Adrenal gland (tissue), 12 donors: ENCODE measurements around the gene CFD. TPM values are rescaled to one million over a fixed set of nuclear protein-coding genes. Genes with fewer than 3 reads are reported as not detected.

ENCODE experiments used
- DNase-seq, 7 donors: peaks; one replicate each; pipeline ENCODE4 v3.0.0-alpha.2; 2019 to 2020
- H3K27ac ChIP-seq, 5 donors: fragments of 200-600 bp; sonication (generic) in 4 of 5; 1 replicate in 3 of 5; 2 replicates in 2 of 5; pipeline versions ENCODE4 v1.5.1 to v1.8.0; 2016 to 2020; ENCODE audit warnings: mild to moderate bottlenecking in 1 of 5
- H3K27me3 ChIP-seq: fragments of 200-600 bp; 2 replicates; pipeline ENCODE4 v1.8.0; 2021
- H3K36me3 ChIP-seq, 2 donors: fragments of 200-600 bp; replicated peaks in 1 of 2; 1 replicate in 1 of 2; 2 replicates in 1 of 2; pipeline versions ENCODE4 v1.5.1 to v1.8.0; 2018 to 2022
- H3K4me1 ChIP-seq, 2 donors: fragments of 200-600 bp; replicated peaks in 1 of 2; 1 replicate in 1 of 2; 2 replicates in 1 of 2; pipeline versions ENCODE4 v1.5.1 to v1.8.0; 2018 to 2021
- H3K4me3 ChIP-seq, 4 donors: fragments of 200-600 bp; sonication (generic) in 3 of 4; one replicate each; pipeline ENCODE4 v1.5.1; 2016 to 2018
- H3K9me3 ChIP-seq, 3 donors: fragments of 200-600 bp; sonication (generic) in 1 of 3; replicated peaks in 1 of 3; 1 replicate in 2 of 3; 2 replicates in 1 of 3; pipeline versions ENCODE4 v1.5.1 to v1.8.0; 2016 to 2021
- CTCF ChIP-seq, 6 experiments: fragments of 450-650 bp in 4 of 6; fragments of 200-600 bp in 2 of 6; sonication (generic) in 1 of 6; IDR thresholded peaks; 1 replicate in 5 of 6; 2 replicates in 1 of 6; pipeline versions ENCODE4 v1.5.1 to v1.8.0; 2016 to 2021; ENCODE audit warnings: antibody characterized with exemption in 6 of 6, mild to moderate bottlenecking in 2 of 6, moderate library complexity in 1 of 6
- POLR2A ChIP-seq, 2 donors: fragments of 450-650 bp; IDR thresholded peaks; one replicate each; pipeline ENCODE4 v1.6.1; 2017; ENCODE audit warnings: antibody characterized with exemption in 2 of 2, mild to moderate bottlenecking in 2 of 2, moderate library complexity in 1 of 2
- WGBS, 4 donors: extraction: QIAGEN DNeasy Blood & Tissue Kit in 2 of 4; methylation state at CpG; one replicate each; pipeline versions ENCODE4 v1.1.5 to v1.1.7; 2013 to 2017; 5-methylcytosine and 5-hydroxymethylcytosine counted together
- intact Hi-C, 2 donors: fragments of 100-400 bp; cut with DNase I; formaldehyde crosslinking; loops; one replicate each; pipeline versions ENCODE4 v1.14.1 to v1.15.0; 2022 to 2023
- polyA plus RNA-seq, 3 donors: library from polyadenylated mRNA; stranded (reverse); fragments of 200-250 nt in 2 of 3; fragments of 350-450 nt in 1 of 3; fragmentation: Illumina TruSeq in 1 of 3; extraction: RNeasy Lipid Tissue Mini Kit (QIAGEN cat#74804) in 1 of 3; gene quantifications; one replicate each; pipeline ENCODE4 v1.2.3, GENCODE V29; 2013 to 2014
- total RNA-seq, 9 donors: library from RNA; depleted of rRNA in 4 of 9; stranded (reverse); fragments of >200 nt in 4 of 9; fragments of 120-200 nt in 1 of 9; fragmentation: NEBNext Ultra II Directional in 1 of 9; extraction: Animal tissue kit (Norgen Biotek cat#: 25700) in 1 of 9; gene quantifications; one replicate each; pipeline versions ENCODE4 v1.1.0 to v1.2.4, GENCODE V29; 2013 to 2023
- donor health status: healthy with polysubstance abuse.
- donor health status: Bipolar disorder and iron deficiency.
- donor health status: DM: yes; HTN: yes; CAD: no.
- donor health status: DM: no; HTN: no; CAD: no.
- donor health status: DM: no; HTN: no; CAD: no.
- donor health status: DM: yes; HTN: yes; CAD: no.

Gene CFD
- total and polyA plus RNA-seq, 12 donors, result 0.92 to 466 (median 55.1) TPM

DNA sequence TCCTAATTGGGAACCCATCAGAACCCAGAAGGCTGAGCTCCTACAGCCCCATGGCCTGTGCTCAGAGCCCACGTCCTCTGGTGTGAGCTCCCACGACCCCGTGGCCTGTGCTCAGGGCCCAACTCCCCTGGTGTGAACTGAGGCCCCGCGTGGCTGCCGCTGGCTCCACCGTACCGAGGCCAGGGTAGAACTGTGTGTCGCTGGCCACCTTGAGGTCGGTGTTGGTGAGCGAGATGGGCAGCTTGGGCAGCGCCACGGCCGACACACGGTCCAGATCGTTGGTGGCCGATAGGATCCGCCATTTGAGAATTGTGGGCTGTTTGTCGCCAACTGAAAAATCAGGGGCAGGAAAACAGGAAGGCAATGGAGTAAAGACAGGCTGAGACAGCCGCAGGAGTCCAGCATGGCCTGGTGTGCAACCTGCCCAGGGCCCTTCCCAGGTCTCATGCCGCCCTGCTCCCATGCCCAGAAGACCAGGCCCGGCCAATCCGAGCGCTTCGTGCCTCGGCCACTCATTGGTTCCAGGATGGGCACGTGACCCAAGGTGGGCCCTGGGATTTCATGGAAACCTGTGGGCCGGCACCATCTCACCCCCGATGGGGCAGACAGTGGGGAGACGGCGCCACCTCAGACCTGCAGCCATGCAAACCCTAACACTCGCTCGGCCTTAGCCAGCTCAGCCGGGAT is 22.1 kb downstream of the CFD start:
- no peak for TF ChIP-seq CTCF (IDR thresholded peaks at IDR 0.05)
- no peak for TF ChIP-seq POLR2A (IDR thresholded peaks at IDR 0.05)
- no peak for DNase-seq
- 96 to 98% (median 97%) methylated on average over 25 to 34 of the region's 34 CpGs for WGBS, 4 donors
- no peaks in the 10 kb centered on the region for H3K4me1 ChIP-seq
- H3K4me3 ChIP-seq, result no peak overlapping the region
- no peak overlapping the region for H3K27ac ChIP-seq
- no peaks in the 10 kb centered on the region for H3K9me3 ChIP-seq
- intact Hi-C loops, result no loop called here
- peaks cover 0 to 56% of the 10 kb centered on the region in 2 donors for H3K36me3 ChIP-seq
- H3K27me3 ChIP-seq, result no peaks in the 10 kb centered on the region

DNA sequence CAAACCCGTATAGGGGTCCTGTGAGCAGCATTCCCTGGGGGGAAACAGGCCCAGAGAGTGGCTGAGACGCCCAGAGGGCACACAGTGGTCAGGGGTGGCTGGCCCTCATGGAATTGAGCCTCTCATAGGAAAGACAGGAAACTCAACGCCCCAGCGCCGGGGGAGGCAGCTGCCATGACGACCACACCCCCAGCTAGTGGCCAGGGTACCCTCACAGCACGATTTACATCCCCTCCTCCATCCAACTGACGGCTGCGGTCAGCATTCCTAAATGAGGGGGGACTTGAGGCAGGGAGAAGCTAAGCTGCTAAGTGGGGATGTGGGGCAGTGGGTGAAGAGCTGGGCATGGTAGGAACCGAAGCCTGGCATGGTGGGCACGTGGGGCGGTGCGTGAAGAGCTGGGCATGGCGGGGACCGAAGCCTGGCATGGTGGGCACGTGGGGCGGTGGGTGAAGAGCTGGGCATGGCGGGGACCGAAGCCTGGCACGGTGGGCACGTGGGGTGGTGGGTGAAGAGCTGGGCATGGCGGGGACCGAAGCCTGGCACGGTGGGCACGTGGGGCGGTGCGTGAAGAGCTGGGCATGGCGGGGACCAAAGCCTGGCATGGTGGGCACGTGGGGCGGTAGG is 23.5 kb downstream of the CFD start:
- Histone ChIP-seq H3K9me3 (no peaks in the 10 kb centered on the region), H3K36me3 (peaks cover 0 to 58% of the 10 kb centered on the region in 2 donors), H3K27me3 (no peaks in the 10 kb centered on the region), H3K4me1 (no peaks in the 10 kb centered on the region), H3K4me3 (no peak overlapping the region), H3K27ac (no peak overlapping the region)
- intact Hi-C loops, result no loop called here
- DNase-seq, result no peak
- 86 to 92% (median 91%) methylated on average over 10 to 27 of the region's 30 CpGs for WGBS, 4 donors
- TF ChIP-seq POLR2A (IDR thresholded peaks at IDR 0.05) (no peak), CTCF (IDR thresholded peaks at IDR 0.05) (no peak)

DNA sequence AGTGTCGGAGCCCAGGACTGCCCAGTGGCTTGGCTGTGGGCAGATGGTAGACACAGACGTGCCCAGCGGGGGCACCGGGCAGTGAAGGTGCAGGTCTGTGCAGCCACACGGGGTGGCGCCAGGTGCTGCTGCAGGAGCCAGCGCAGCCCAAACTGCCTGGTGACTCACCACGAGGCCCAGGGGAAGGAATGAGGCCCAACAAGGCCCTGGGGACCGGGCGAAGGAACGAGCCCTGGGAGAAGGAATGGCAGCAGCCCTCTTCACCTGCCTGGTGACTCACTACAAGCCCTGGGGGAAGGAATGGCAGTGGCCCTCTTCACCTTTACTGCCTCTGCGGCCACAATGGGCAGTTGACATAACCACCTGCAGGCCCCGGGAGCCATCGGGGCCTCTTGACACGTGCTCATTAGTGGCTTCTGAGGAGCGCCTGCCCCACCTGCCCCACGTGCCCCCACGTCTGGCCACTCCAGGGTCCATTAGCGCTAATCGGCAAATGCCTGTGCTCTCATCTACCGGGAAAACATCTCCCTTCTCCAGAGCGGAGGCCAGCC is 24.3 kb downstream of the CFD start:
- TF ChIP-seq POLR2A (IDR thresholded peaks at IDR 0.05), result no peak
- no peak for TF ChIP-seq CTCF (IDR thresholded peaks at IDR 0.05)
- no peak overlapping the region for H3K27ac ChIP-seq
- intact Hi-C loops, result no loop called here
- no peak overlapping the region for H3K4me3 ChIP-seq
- peaks cover 0 to 62% of the 10 kb centered on the region in 2 donors for H3K36me3 ChIP-seq
- WGBS, 4 donors, result 82 to 95% (median 92%) methylated on average over 7 to 22 of the region's 22 CpGs
- no peaks in the 10 kb centered on the region for H3K9me3 ChIP-seq
- H3K27me3 ChIP-seq, result no peaks in the 10 kb centered on the region
- no peaks in the 10 kb centered on the region for H3K4me1 ChIP-seq
- DNase-seq, result no peak

DNA sequence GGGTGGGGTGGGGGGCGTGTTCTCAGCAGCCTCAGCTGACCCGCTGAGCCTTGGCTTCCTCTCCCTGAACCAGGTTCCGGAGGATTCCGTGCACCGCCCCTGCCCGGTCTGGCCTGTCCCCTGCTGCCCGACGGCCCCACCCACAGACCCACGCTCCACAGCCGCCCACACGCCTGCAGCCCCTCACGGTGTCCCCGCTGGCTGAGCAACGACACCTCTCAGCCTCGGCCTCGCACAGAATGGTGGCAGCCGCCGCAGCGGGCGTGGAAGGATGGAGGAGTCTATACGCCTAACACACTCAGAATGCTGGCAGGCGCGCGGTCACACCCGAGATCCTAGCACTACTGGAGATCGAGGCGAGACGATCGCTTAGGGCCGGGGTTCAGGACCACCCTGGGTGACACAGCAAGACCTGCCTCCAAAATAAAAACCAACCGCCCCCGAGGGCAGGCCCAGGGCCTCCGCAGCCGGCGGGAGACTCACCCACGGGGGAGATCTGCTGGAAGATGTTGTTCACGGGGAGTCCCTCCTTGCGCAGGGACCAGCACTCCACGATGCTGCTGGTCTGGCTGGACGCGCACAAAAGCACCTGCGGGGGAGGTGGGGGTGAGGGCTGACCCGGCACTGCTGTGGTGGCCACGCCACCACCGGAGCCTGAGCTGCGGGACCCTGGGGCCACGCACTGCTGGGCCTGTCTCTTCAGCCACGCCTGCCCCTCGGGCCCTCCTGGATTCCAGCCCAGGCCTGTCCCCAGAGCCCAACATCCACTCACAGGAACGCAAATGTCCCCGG is 25.2 kb downstream of the CFD start:
- no peak for DNase-seq
- H3K27me3 ChIP-seq, result no peaks in the 10 kb centered on the region
- TF ChIP-seq CTCF (IDR thresholded peaks at IDR 0.05) (no peak), POLR2A (IDR thresholded peaks at IDR 0.05) (no peak)
- H3K27ac ChIP-seq, result no peak overlapping the region
- intact Hi-C loops, result no loop called here
- H3K4me3 ChIP-seq, result no peak overlapping the region
- H3K9me3 ChIP-seq, result no peaks in the 10 kb centered on the region
- peaks cover 0 to 68% of the 10 kb centered on the region in 2 donors for H3K36me3 ChIP-seq
- 93 to 97% (median 95%) methylated on average over 25 to 51 of the region's 51 CpGs for WGBS, 4 donors
- no peaks in the 10 kb centered on the region for H3K4me1 ChIP-seq
